ENCODE results near the gene DPEP2NB. TPM values are rescaled to one million over a fixed set of nuclear protein-coding genes. Genes with fewer than 3 reads are reported as not detected.
"Not testable (repeated sequence)": the region's sequence is repeated elsewhere in the genome, so short reads cannot be mapped to it uniquely, and the experiment has no call there.

Gene DPEP2NB
- total and polyA plus RNA-seq, 7 donors: 0.05 TPM; not detected in 6

- peaks cover 0 to 21% of the 10 kb centered on the region in 2 donors for H3K36me3 ChIP-seq (ENCODE audit: insufficient read depth in 1 of 2, low read depth in 1 of 2)
- ATAC-seq (no peak), DNase-seq (no peak)
- H3K4me1 ChIP-seq: peaks cover 4% of the 10 kb centered on the region
- TF ChIP-seq CTCF (IDR thresholded peaks at IDR 0.05): no peak
- H3K9me3 ChIP-seq: no peaks in the 10 kb centered on the region
- WGBS, 3 donors: 94 to 100% (median 96%) methylated on average over 2 of the region's 2 CpGs
- H3K4me3 ChIP-seq: no peak overlapping the region
- no peak overlapping the region for H3K27ac ChIP-seq
- no peaks in the 10 kb centered on the region for H3K27me3 ChIP-seq (ENCODE audit: insufficient read depth in 3 of 3, low read length in 2 of 3)
- intact Hi-C loops (cut with DNase I): no loop called here
Measured at GRCh38 chr16:68033101-68033500, 17.4 kb upstream of the DPEP2NB start.

- peaks cover 4% of the 10 kb centered on the region for H3K4me1 ChIP-seq
- H3K9me3 ChIP-seq: no peaks in the 10 kb centered on the region
- H3K27ac ChIP-seq: no peak overlapping the region
- H3K4me3 ChIP-seq: no peak overlapping the region
- intact Hi-C loops (cut with DNase I): no loop called here
- peaks cover 0 to 30% of the 10 kb centered on the region in 2 donors for H3K36me3 ChIP-seq (ENCODE audit: insufficient read depth in 1 of 2, low read depth in 1 of 2)
- no peaks in the 10 kb centered on the region for H3K27me3 ChIP-seq (ENCODE audit: insufficient read depth in 3 of 3, low read length in 2 of 3)
- ATAC-seq: peak in 1 of 4 donors; percentile 44
- no peak for DNase-seq
- 92 to 96% (median 96%) methylated on average over 2 of the region's 2 CpGs for WGBS, 3 donors
- no peak for TF ChIP-seq CTCF (IDR thresholded peaks at IDR 0.05)
Measured at GRCh38 chr16:68031951-68032350, 16.2 kb upstream of the DPEP2NB start.

GRCh38 chr16:68030108-68030507 is 14.4 kb upstream of the DPEP2NB start:
- H3K9me3 ChIP-seq; H3K4me3 ChIP-seq; ATAC-seq; H3K27ac ChIP-seq; H3K27me3 ChIP-seq (ENCODE audit: insufficient read depth in 3 of 3, low read length in 2 of 3); intact Hi-C loops (cut with DNase I); H3K4me1 ChIP-seq; DNase-seq: not testable (repeated sequence)
- peaks cover 0 to 43% of the 10 kb centered on the region in 2 donors for H3K36me3 ChIP-seq (ENCODE audit: insufficient read depth in 1 of 2, low read depth in 1 of 2)
- WGBS, 3 donors: 80 to 83% (median 81%) methylated on average over 6 of the region's 6 CpGs

GRCh38 chr16:68028996-68029395 is 13.3 kb upstream of the DPEP2NB start:
- 93 to 95% (median 93%) methylated on average over 3 of the region's 3 CpGs for WGBS, 3 donors
- H3K9me3 ChIP-seq: no peaks in the 10 kb centered on the region
- no peak overlapping the region for H3K4me3 ChIP-seq
- no peak for ATAC-seq
- intact Hi-C loops (cut with DNase I): loop anchor here in 1 of 2 donors (10.0 kb wide), 1 partner anchor 354 kb away; no protein-coding TSS in a partner anchor
- TF ChIP-seq CTCF (IDR thresholded peaks at IDR 0.05): no peak
- H3K36me3 ChIP-seq (ENCODE audit: insufficient read depth in 1 of 2, low read depth in 1 of 2): peaks cover 0 to 43% of the 10 kb centered on the region in 2 donors
- H3K4me1 ChIP-seq: peaks cover 5% of the 10 kb centered on the region
- no peak for DNase-seq
- H3K27me3 ChIP-seq (ENCODE audit: insufficient read depth in 3 of 3, low read length in 2 of 3): no peaks in the 10 kb centered on the region
- H3K27ac ChIP-seq: no peak overlapping the region

- ATAC-seq: peak; percentile 97 to 99 (median 97)
- peak; percentile 94 to 97 for DNase-seq
- H3K4me3 ChIP-seq: peak within 1 kb of the TSS; percentile 99
- intact Hi-C loops (cut with DNase I): loop anchor here in 1 of 2 donors (10.0 kb wide), 1 partner anchor 348 kb away; no protein-coding TSS in a partner anchor
- no peaks in the 10 kb centered on the region for H3K9me3 ChIP-seq
- H3K4me1 ChIP-seq: peaks cover 24% of the 10 kb centered on the region
- TF ChIP-seq CTCF (IDR thresholded peaks at IDR 0.05): no peak
- H3K27me3 ChIP-seq (ENCODE audit: insufficient read depth in 3 of 3, low read length in 2 of 3): no peaks in the 10 kb centered on the region
- peaks cover 0 to 21% of the 10 kb centered on the region in 2 donors for H3K36me3 ChIP-seq (ENCODE audit: insufficient read depth in 1 of 2, low read depth in 1 of 2)
- peak within 1 kb of the TSS; percentile 94 for H3K27ac ChIP-seq
- 0% methylated on average over 77 to 84 of the region's 84 CpGs for WGBS, 3 donors
Measured at GRCh38 chr16:68022728-68023537, 7.2 kb upstream of the DPEP2NB start, which contains the start of the genes DDX28 and DUS2. Gene DDX28 (minus strand): TSS chr16:68023232. CDS start chr16:68023202, 30 bp downstream. Gene DUS2 (plus strand): TSS chr16:68023284. CDS start chr16:68038024, 14,740 bp downstream.

All from psoas muscle (tissue), 8 donors.